Activated naive CD4-positive, alpha-beta T cell treated with anti-CD3 and anti-CD28 coated beads, Interleukin-2, amount 10 ng/mL, durations not matched to agents 7 days and 5 days (primary cell): ENCODE data around the gene ZACN.
"Not testable (repeated sequence)": the region's sequence is repeated elsewhere in the genome, so short reads cannot be mapped to it uniquely, and the experiment has no call there.

Experiments
- CTCF ChIA-PET: fragments of 350-600 bp; sonication (Branson Sonifier 250); formaldehyde crosslinking; loops from one replicate; lab custom pipeline; 2021; ENCODE audit warnings: antibody characterized with exemption; lab: Charles Lee
- DNase-seq: peaks from one replicate; pipeline ENCODE4 v3.0.0-alpha.2; 2020
- H3K27ac Mint-ChIP-seq: one replicate; pipeline ENCODE4 v1.8.0; 2021; ENCODE audit warnings: mild to moderate bottlenecking, moderate library complexity, mixed read lengths
- H3K27me3 Mint-ChIP-seq: one replicate; pipeline ENCODE4 v1.8.0; 2021; ENCODE audit warnings: mild to moderate bottlenecking, mixed read lengths
- H3K36me3 Mint-ChIP-seq: one replicate; pipeline ENCODE4 v1.8.0; 2021; ENCODE audit warnings: mixed read lengths
- H3K4me1 Mint-ChIP-seq: one replicate; pipeline ENCODE4 v1.8.0; 2021; ENCODE audit warnings: mixed read lengths
- H3K4me3 Mint-ChIP-seq: one replicate; pipeline ENCODE4 v1.8.0; 2021; ENCODE audit warnings: mild to moderate bottlenecking, moderate library complexity, mixed read lengths
- H3K9me3 Mint-ChIP-seq: one replicate; pipeline ENCODE4 v1.8.0; 2021; ENCODE audit warnings: mixed read lengths

Gene ZACN

DNA sequence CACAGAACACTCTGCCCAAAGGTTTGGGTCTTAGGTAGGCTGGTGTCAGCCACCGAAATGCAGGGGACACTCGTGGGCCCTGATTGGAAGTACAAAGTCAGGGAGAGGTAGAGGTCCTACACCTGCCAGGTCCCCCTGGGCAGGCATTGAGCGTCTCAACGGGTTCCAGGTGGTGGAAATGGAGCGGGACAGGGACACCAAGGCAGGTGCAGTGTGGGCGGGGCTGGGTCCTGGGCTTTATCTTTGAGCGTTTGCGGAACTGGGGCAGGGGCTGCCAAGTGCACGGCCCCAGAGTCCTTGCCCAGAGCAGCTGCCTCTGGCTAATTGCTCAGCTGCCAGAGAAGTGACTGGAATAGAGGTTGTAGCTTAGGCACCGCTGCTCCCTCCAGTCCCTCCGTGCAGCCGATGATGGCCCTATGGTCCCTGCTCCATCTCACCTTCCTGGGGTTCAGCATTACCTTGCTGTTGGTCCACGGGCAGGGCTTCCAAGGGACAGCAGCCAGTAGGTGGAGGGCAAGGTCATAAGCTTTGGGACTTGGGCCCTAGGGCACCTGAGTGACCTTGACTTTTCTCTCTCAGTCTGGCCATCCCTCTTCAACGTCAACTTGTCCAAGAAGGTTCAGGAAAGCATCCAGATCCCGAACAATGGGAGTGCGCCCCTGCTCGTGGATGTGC is at the start of gene ZACN:
Gene ZACN (plus strand): TSS at position 323 of the 675 bp plus-strand sequence. CDS start 83 bp downstream, at position 406.
- no peak within 1 kb of the TSS for H3K4me3 Mint-ChIP-seq
- DNase-seq, result no peak
- H3K27ac Mint-ChIP-seq, result no peak within 1 kb of the TSS
- H3K4me1 Mint-ChIP-seq, result peaks cover 31% of the 10 kb centered on the region
- no peaks in the 10 kb centered on the region for H3K9me3 Mint-ChIP-seq
- H3K36me3 Mint-ChIP-seq, result peaks cover 5% of the 10 kb centered on the region
- peaks cover 77% of the 10 kb centered on the region for H3K27me3 Mint-ChIP-seq
- CTCF ChIA-PET, result interaction anchor here (0.6 to 1.5 kb wide), 2 partner anchors 25 to 200 kb away, joined by 3 to 5 read pairs; no protein-coding TSS in a partner anchor

DNA sequence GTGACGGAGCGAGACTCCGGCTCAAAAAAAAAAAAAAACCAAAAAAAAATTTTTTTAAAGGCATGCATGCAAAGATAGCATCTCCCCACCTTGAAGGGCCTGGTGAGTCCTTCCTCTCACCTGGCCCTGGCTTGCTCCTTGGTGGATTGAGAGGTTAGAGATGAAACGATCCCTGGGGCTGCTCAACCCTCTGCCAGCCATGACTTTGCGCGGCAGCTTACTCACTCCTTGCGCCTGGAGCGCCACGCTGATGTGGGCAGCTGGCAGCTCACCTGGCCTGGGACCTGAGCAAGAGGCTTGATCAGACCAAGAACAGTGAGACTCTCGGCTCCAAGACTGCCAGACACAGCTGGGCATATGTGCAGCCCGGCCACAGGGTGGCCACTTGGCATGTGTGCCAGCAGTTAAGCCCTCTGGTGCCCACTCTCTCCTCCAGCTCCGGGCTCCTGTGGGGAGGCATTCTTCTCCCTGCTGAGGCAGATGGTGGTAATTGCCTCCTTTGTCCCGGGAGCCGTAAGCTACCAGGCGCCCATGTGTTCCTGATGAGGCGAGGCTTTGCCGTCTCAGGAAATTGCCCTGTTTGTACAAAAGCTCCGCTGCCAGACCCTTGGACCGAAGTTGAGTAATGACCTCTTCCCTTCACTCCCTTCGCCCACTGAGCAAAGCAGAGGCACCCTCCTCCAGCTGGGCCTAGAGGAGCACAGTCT is 46.8 kb upstream of the ZACN start:
- CTCF ChIA-PET, result interaction anchor here (0.7 to 1.2 kb wide), 3 partner anchors 13 to 19 kb away, joined by 3 to 5 read pairs (median 4); no protein-coding TSS in a partner anchor
- Mint-ChIP-seq H3K4me3 (no peak overlapping the region), H3K4me1 (peaks cover 15% of the 10 kb centered on the region), H3K27me3 (peaks cover 6% of the 10 kb centered on the region), H3K27ac (no peak overlapping the region), H3K36me3 (peaks cover 4% of the 10 kb centered on the region), H3K9me3 (no peaks in the 10 kb centered on the region)
- no peak for DNase-seq

DNA sequence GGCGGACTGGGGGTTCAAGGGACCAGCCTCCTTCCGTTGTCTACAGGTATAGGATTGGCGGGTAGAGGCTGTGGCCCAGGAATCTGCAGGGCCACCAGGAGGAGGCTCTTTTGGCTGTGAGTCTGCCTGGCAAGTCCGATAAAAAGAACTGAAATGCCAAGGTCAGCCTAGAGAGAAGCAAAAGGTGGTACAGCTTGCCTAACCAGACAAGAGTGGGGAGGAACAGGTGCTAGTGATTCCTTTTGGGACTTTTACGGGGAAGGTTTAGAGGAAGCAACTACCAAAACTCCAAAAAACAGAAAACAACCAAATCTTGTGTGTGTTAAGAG is 46.2 kb upstream of the ZACN start:
- Mint-ChIP-seq H3K36me3 (peaks cover 7% of the 10 kb centered on the region), H3K27ac (no peak overlapping the region), H3K4me3 (no peak overlapping the region), H3K9me3 (no peaks in the 10 kb centered on the region), H3K4me1 (peaks cover 15% of the 10 kb centered on the region), H3K27me3 (peaks cover 6% of the 10 kb centered on the region)
- DNase-seq, result no peak
- CTCF ChIA-PET, result interaction anchor here (1.0 to 1.2 kb wide), 2 partner anchors 16 to 19 kb away, joined by 4 to 5 read pairs; no protein-coding TSS in a partner anchor

DNA sequence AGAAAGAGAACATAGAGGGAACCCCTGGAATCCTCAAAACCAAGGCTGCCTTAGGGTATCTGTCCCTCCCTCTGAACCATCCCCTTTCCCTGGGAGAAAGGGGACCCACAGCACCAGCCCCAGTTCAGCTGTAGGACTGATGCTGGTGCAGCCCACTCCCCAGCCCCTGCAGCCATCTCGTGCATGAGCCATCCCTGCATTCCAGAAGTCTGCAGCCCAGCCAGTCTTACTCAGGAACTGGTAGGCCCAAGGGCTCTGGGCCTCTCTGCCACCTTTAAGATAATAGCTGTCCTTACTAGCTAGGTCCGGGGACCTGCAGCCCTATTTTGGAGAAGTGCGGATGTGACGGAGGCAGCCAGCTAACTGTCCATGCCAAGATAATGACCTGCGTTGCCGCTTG is 45.8 kb upstream of the ZACN start:
- Mint-ChIP-seq H3K27ac (no peak overlapping the region), H3K4me3 (no peak overlapping the region), H3K4me1 (peaks cover 15% of the 10 kb centered on the region), H3K36me3 (peaks cover 10% of the 10 kb centered on the region), H3K27me3 (peaks cover 6% of the 10 kb centered on the region), H3K9me3 (no peaks in the 10 kb centered on the region)
- no peak for DNase-seq
- CTCF ChIA-PET, result interaction anchor here (0.6 to 3.0 kb wide), 6 partner anchors 13 to 246 kb away, joined by 3 to 7 read pairs (median 4); no protein-coding TSS in a partner anchor

DNA sequence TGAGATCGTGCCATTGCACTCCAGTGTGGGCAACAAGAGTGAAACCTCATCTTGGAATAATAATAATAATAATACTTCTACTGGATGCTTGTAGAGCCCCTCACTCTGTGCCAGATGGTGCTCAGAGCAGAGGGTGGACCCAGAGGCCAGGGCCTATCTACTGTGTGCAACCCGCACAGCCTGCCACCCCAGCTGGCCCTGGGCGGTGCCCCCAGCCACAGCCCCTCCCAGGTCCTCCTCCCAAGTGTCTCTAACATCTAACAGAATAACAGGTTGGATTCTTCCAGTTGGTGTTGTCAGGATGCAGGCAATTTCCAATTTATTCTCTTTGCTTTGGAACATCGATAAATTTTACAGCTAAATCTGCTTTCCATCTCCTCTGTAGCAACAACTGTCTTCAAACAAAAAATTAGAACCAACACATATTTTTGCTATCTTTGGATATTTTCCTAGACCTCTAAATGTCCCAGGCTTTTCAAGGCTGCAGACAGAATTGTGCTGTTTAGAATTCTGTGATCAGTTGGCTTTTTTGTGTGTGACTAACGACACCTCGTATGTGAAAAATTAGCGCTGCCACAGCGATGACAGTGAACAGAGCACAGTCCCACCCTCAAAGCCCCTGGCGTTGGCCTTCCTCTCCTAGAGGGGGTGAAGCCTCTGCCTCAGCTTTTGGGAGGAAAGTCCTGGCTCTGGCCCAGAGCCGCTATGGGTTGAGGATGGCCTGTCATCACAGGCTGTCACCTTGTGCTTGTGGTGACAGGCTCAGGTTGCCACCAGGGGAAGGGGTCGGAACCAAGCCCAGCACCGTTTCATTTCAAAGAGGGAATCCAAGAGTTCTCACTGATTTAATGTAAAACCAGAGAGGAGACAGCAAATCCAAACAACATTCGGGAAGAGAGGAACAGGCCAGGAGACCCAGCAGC is 44.3 kb upstream of the ZACN start:
- DNase-seq, result no peak
- CTCF ChIA-PET, result interaction anchor here (1.6 to 3.0 kb wide), 2 partner anchors 15 to 20 kb away, joined by 6 to 7 read pairs; no protein-coding TSS in a partner anchor
- Mint-ChIP-seq H3K27ac (no peak overlapping the region), H3K9me3 (no peaks in the 10 kb centered on the region), H3K27me3 (peaks cover 6% of the 10 kb centered on the region), H3K4me1 (peaks cover 7% of the 10 kb centered on the region), H3K4me3 (no peak overlapping the region), H3K36me3 (peaks cover 24% of the 10 kb centered on the region)

DNA sequence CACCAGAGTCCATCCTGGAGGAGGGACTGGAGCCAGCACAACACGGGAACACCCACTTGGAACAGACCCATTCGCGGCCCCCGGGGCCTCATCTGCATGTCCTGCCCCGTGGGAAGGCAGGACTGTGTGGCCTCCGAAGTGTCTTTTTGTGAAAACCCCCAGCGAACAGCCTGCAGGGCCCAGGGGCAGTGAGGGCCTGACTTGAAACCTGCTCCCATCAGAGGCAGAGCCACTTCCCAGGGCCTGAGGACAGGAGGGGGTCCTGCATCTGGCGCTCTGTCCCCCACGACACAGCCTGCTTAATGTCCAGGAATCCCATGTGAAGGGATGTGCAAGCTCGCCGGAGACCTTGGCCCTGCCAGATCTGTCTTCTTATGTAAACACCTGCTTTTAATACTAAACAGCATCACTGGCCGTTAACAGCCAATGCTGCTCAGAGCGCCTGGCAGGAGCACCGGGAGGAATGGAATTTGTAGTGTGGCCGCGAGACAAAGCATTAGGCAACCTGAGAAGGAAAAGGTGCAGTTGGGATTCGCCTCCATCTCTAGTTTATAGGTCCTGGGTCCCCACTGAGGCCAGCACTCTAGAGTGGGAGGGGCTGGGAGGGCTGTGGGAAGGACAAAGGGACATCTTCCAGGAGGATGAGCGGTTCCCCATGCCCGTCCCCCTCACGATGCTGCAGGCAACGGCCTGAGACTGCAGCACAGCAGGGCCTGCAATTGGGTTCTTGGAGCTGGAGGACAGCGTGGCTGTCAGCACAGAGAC is 42.3 kb upstream of the ZACN start:
- H3K36me3 Mint-ChIP-seq, result peaks cover 39% of the 10 kb centered on the region
- peaks cover 2% of the 10 kb centered on the region for H3K4me1 Mint-ChIP-seq
- H3K4me3 Mint-ChIP-seq, result no peak overlapping the region
- H3K27ac Mint-ChIP-seq, result peak overlapping the region; percentile 52
- CTCF ChIA-PET, result no interaction called here
- H3K9me3 Mint-ChIP-seq, result no peaks in the 10 kb centered on the region
- no peak for DNase-seq
- H3K27me3 Mint-ChIP-seq, result peaks cover 6% of the 10 kb centered on the region

- CTCF ChIA-PET, result no interaction called here
- H3K27ac Mint-ChIP-seq, result peak overlapping the region; percentile 37
- H3K4me1 Mint-ChIP-seq, result peaks cover 2% of the 10 kb centered on the region
- DNase-seq, result no peak
- peaks cover 40% of the 10 kb centered on the region for H3K36me3 Mint-ChIP-seq
- no peaks in the 10 kb centered on the region for H3K9me3 Mint-ChIP-seq
- H3K27me3 Mint-ChIP-seq, result no peaks in the 10 kb centered on the region
- H3K4me3 Mint-ChIP-seq, result no peak overlapping the region
Observed at GRCh38 chr17:76038050-76038449, 40.9 kb upstream of the ZACN start.

- no peak for DNase-seq
- Mint-ChIP-seq H3K4me1 (peaks cover 2% of the 10 kb centered on the region), H3K36me3 (peaks cover 51% of the 10 kb centered on the region), H3K9me3 (no peaks in the 10 kb centered on the region), H3K27ac (no peak overlapping the region), H3K4me3 (no peak overlapping the region), H3K27me3 (no peaks in the 10 kb centered on the region)
- CTCF ChIA-PET, result no interaction called here
Observed at GRCh38 chr17:76039121-76039520, 39.9 kb upstream of the ZACN start.

DNA sequence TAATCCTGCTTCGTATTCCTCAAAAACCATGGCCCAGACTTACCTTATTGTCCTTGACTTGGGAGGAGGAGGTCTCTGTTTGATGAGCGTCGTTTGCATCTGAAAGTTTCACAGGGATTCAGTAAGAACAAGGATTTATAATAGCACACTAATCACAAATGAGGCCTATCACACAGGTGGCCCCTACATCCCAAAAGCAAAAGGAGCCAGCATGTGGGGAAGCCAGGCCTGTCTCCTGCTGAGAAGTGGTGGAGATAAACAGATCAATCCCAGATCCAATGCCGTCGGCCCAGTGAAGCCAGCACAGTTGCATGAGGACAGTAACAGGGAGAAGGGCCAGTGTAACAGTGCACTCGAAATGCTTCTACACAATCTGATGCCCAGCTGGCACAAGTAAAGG is 38.6 kb upstream of the ZACN start:
- DNase-seq, result no peak
- Mint-ChIP-seq H3K27me3 (no peaks in the 10 kb centered on the region), H3K36me3 (peaks cover 62% of the 10 kb centered on the region), H3K9me3 (no peaks in the 10 kb centered on the region), H3K4me1 (peaks cover 2% of the 10 kb centered on the region), H3K27ac (no peak overlapping the region), H3K4me3 (no peak overlapping the region)
- CTCF ChIA-PET, result no interaction called here

GRCh38 chr17:76042868-76043267 is 36.1 kb upstream of the ZACN start:
- H3K27ac Mint-ChIP-seq, H3K27me3 Mint-ChIP-seq, H3K9me3 Mint-ChIP-seq, H3K4me1 Mint-ChIP-seq, DNase-seq, H3K4me3 Mint-ChIP-seq: not testable (repeated sequence)
- CTCF ChIA-PET, result interaction anchor here (0.6 kb wide), 1 partner anchor 169 kb away, joined by 3 read pairs; no protein-coding TSS in a partner anchor
- peaks cover 68% of the 10 kb centered on the region for H3K36me3 Mint-ChIP-seq

DNA sequence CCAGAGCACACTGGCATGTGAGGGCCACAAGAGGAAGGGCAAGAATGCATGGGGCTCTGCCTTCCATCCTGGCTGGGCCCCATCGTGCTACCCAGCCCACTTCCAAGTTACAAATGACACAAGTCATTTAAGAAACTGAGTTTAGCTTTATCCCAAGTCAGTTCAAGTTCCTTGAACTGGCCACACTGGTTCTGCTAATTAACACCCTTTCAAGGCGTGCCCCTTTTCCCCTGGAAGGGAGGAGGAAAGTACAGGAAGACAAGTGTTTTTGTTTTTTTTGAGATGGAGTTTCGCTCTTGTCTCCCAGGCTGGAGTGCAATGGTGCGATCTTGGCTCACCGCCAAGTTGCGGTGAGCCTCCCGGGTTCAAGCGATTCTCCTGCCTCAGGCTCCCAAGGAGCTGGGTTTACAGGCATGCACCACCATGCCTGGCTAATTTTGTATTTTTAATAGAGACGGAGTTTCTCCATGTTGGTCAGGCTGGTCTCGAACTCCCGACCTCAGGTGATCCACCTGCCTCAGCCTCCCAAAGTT is 34.4 kb upstream of the ZACN start:
- CTCF ChIA-PET, H3K9me3 Mint-ChIP-seq, DNase-seq, H3K4me3 Mint-ChIP-seq, H3K27me3 Mint-ChIP-seq, H3K4me1 Mint-ChIP-seq, H3K27ac Mint-ChIP-seq: not testable (repeated sequence)
- H3K36me3 Mint-ChIP-seq, result peaks cover 67% of the 10 kb centered on the region

DNA sequence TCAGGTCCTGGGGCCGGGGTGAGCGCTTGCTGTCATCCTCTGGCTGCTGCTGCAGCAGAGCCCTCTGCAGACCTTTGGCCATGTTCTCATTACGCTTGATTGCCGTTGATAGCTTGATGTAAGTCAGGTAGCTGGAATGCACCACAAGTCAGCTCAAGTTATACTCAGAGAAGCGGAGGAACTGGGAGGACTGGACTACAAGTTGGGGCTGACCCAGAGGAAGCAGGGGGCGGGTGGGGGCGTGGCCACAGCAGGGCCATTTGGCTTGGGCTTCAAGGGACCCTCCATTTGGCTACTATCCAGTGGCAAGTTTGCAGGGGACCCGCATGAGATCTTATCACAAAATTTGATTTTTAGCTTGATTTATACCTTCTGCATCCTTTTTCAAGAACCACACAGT is 32.9 kb upstream of the ZACN start:
- Mint-ChIP-seq H3K36me3 (peaks cover 66% of the 10 kb centered on the region), H3K9me3 (no peaks in the 10 kb centered on the region), H3K4me1 (no peaks in the 10 kb centered on the region), H3K27me3 (no peaks in the 10 kb centered on the region), H3K27ac (no peak overlapping the region), H3K4me3 (no peak overlapping the region)
- no peak for DNase-seq
- CTCF ChIA-PET, result interaction anchor here (1.4 to 1.8 kb wide), 2 partner anchors 15 to 32 kb away, joined by 3 to 5 read pairs; no protein-coding TSS in a partner anchor

DNA sequence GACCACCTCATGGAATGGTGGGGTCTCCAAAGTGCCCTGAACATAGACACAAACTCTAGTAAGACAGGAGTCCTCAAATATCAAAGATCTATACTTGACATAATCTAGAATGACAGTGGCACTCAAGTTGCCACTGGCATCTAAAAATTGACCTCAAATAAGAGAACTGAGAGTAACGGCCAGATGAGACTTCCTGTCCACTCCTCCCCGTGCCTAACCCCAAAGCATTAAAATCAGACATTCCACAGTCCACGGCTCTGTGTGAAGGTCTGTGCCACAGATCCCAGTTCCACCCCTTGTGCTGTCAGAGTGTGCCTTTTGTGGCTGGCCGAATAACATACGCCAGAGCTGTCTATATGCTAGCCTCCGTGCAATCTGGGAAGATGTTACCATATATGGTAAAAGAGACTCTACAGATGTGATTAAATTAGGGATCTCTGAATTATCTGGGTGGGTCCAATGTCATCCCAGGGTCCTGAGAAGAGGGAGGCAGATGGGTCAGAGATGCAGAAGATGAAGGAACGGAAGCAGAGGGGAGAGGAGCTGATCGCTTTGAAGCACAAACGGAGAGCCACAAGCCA is 30.9 kb upstream of the ZACN start:
- Mint-ChIP-seq H3K27ac (no peak overlapping the region), H3K27me3 (no peaks in the 10 kb centered on the region), H3K9me3 (no peaks in the 10 kb centered on the region), H3K36me3 (peaks cover 66% of the 10 kb centered on the region), H3K4me3 (no peak overlapping the region), H3K4me1 (no peaks in the 10 kb centered on the region)
- DNase-seq, result no peak
- CTCF ChIA-PET, result interaction anchor here (0.7 to 1.7 kb wide), 2 partner anchors 34 to 310 kb away, joined by 3 to 6 read pairs; no protein-coding TSS in a partner anchor
